SIG-M5 treated with dmso at 0.1 percent for 504 hours (cell line): ENCODE data around the gene C13orf46.

ENCODE experiments used
- DNase-seq: peaks from one replicate; lab custom pipeline; 2025; ENCODE audit not compliant: unreplicated experiment; lab: John Stamatoyannopoulos, UW

C13orf46 gene

GRCh38 chr13:113939944-113940297 lies 34.0 kb downstream of the C13orf46 start:
- DNase-seq = no peak

GRCh38 chr13:113939129-113939943 lies 34.5 kb downstream of the C13orf46 start:
- DNase-seq = no peak

- DNase-seq = no peak
Measured at GRCh38 chr13:113938716-113939115, 35.2 kb downstream of the C13orf46 start.

GRCh38 chr13:113938246-113938645 lies 35.6 kb downstream of the C13orf46 start:
- DNase-seq = no peak

- no peak for DNase-seq
Measured at GRCh38 chr13:113937527-113938180, 36.2 kb downstream of the C13orf46 start.

GRCh38 chr13:113937073-113937472 lies 36.8 kb downstream of the C13orf46 start:
- DNase-seq = no peak

- DNase-seq = no peak
Measured at GRCh38 chr13:113936166-113936965, 37.5 kb downstream of the C13orf46 start.

GRCh38 chr13:113935001-113935844 lies 38.7 kb downstream of the C13orf46 start:
- no peak for DNase-seq

- no peak for DNase-seq
Measured at GRCh38 chr13:113934576-113934975, 39.3 kb downstream of the C13orf46 start.

GRCh38 chr13:113933901-113934300 lies 40.0 kb downstream of the C13orf46 start:
- no peak for DNase-seq

- DNase-seq = no peak
Measured at GRCh38 chr13:113931841-113932459, 41.9 kb downstream of the C13orf46 start.

GRCh38 chr13:113930671-113931637 lies 42.9 kb downstream of the C13orf46 start:
- no peak for DNase-seq

GRCh38 chr13:113929628-113930615 lies 44.0 kb downstream of the C13orf46 start:
- DNase-seq = no peak

- no peak for DNase-seq
Measured at GRCh38 chr13:113928685-113929627, 44.9 kb downstream of the C13orf46 start.

GRCh38 chr13:113927661-113928581 lies 46.0 kb downstream of the C13orf46 start:
- no peak for DNase-seq
